Skeletal muscle tissue (tissue), 4 donors: ENCODE measurements around the gene GRM4. TPM values are rescaled to one million over a fixed set of nuclear protein-coding genes. Genes with fewer than 3 reads are reported as not detected.

Source experiments
- H3K27ac ChIP-seq: one replicate; pipeline ENCODE4 v1.7.0; 2013; ENCODE audit warnings: mild to moderate bottlenecking, low read depth, low read length, inconsistent platforms
- H3K27me3 ChIP-seq, 3 donors: one replicate each; pipeline ENCODE4 v1.7.0; 2013; ENCODE audit warnings: low read length in 3 of 3; ENCODE audit not compliant: control insufficient read depth in 3 of 3, insufficient read depth in 3 of 3
- H3K36me3 ChIP-seq, 3 donors: one replicate each; pipeline ENCODE4 v1.7.0; 2013; ENCODE audit warnings: low read length in 3 of 3; ENCODE audit not compliant: control insufficient read depth in 3 of 3, insufficient read depth in 3 of 3
- H3K4me1 ChIP-seq, 3 donors: one replicate each; pipeline ENCODE4 v1.7.0; 2013; ENCODE audit warnings: low read length in 3 of 3, mild to moderate bottlenecking in 3 of 3; ENCODE audit not compliant: control insufficient read depth in 3 of 3, insufficient read depth in 3 of 3
- H3K4me3 ChIP-seq, 3 donors: one replicate each; pipeline ENCODE4 v1.7.0; 2013; ENCODE audit warnings: low read length in 3 of 3
- H3K9ac ChIP-seq, 3 donors: one replicate each; pipeline ENCODE4 v1.7.0; 2013; ENCODE audit warnings: low read length in 3 of 3, mild to moderate bottlenecking in 3 of 3, moderate library complexity in 2 of 3, low read depth in 1 of 3
- H3K9me3 ChIP-seq, 3 donors: one replicate each; pipeline ENCODE4 v1.7.0; 2013; ENCODE audit warnings: low read length in 3 of 3; ENCODE audit not compliant: control insufficient read depth in 3 of 3
- total RNA-seq: library from RNA; depleted of rRNA; stranded (reverse); fragments of >200 nt; gene quantifications from one replicate; pipeline ENCODE4 v1.2.3, GENCODE V29; 2014
- donor health status: Osteomylitis.

Gene GRM4
- total RNA-seq, 1 donor from 2014 or later, result 1.6 TPM

DNA sequence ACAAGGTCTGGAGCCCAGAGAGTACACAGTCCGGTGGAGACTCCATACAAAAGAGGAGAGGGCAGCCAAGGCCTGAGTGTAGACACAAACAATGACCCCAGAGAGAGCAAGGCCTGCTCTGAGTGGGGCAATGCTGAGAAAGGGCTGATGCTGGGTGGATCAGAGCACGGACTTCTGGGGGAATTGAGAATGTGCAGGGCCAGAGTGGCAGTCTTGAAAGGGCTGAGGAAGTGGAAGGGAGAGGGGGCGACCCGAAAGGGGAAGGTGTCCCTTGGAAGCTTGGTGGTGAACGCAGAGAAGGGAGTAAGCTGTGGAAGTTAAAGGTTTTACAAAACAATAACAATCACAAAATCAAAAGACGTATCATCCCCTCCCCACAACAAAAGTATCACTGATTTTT, 12.0 kb upstream of the GRM4 start:
- Histone ChIP-seq H3K27ac (no peak overlapping the region), H3K9ac (no peak overlapping the region), H3K27me3 (peaks cover 21 to 26% (median 25%) of the 10 kb centered on the region in 3 donors), H3K36me3 (no peaks in the 10 kb centered on the region), H3K4me3 (no peak overlapping the region), H3K4me1 (peaks cover 2 to 5% (median 3%) of the 10 kb centered on the region in 3 donors), H3K9me3 (peaks cover 2 to 8% (median 3%) of the 10 kb centered on the region in 3 donors)

DNA sequence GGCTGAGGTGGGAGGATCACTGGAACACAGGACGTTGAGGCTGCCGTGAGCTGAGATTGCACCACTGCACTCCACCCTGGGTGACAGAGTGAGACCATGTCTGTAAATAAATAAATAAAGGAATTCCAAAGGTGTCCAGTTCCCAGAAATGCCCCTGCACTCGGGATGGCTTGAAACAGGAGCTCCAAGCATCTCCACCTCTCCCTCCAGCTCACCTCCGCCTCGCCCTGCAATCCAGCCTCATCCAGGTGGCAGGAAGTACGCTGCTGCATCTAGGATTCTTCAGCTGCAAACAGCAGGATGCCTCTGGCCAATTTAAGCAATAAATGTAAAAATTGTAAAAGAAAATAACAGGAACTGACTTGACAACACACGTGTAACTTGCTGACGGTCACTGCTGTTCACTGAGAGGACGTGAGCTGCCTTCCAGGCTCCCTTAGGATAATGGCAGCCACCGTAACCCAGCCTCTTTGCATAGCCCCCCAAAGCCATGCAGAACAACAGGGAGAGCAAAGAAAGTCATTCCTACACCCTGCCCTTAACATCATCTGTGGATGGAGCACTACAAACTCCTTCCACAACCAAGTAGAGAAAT, 11.4 kb upstream of the GRM4 start:
- Histone ChIP-seq H3K36me3 (no peaks in the 10 kb centered on the region), H3K27me3 (peaks cover 23 to 30% (median 26%) of the 10 kb centered on the region in 3 donors), H3K9me3 (peaks cover 2 to 8% (median 3%) of the 10 kb centered on the region in 3 donors), H3K27ac (no peak overlapping the region), H3K4me1 (peaks cover 2 to 5% (median 3%) of the 10 kb centered on the region in 3 donors), H3K9ac (no peak overlapping the region), H3K4me3 (no peak overlapping the region)

DNA sequence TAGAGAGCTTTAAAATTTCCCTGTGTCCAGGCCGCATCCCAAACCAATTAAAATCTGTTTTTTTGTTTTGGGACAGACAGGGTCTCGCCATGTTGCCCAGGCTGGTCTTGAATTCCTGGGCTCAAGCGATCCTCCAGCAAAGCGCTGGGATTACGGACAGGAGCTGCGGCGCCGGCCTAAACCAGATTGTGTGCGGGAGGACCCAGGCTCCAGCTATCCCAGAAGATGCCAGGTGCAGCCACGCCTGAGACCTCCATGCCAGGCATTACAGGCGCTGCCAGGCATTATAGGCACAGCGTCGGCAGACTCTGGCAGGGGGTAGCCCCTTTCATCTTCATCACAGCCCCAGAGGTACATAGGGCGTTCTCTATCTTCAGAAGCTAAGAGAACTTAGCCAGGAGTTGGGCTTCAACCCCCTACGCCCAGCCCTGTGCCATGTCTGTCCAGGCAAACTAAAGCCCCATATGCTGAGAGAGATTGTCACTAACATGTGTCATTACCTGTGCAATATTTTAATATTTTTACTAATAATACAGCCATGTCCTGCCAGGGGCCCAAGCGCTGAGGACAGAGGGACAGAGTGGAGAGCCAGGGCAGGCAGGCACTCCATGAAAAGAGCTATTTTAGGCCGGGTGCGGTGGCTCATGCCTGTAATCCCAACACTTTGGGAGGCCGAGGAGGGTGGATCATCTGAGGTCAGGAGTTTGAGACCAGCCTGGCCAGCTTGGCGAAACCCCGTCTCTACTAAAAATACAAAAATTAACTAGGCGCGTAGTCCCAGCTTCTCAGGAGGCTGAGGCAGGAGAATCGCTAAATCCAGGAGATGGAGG, 9.8 kb upstream of the GRM4 start:
- H3K9me3 ChIP-seq, result peaks cover 2 to 8% (median 3%) of the 10 kb centered on the region in 3 donors
- H3K27ac ChIP-seq, result no peak overlapping the region
- no peaks in the 10 kb centered on the region for H3K36me3 ChIP-seq
- H3K9ac ChIP-seq, result no peak overlapping the region
- H3K4me1 ChIP-seq, result peaks cover 2 to 5% (median 3%) of the 10 kb centered on the region in 3 donors
- H3K4me3 ChIP-seq, result no peak overlapping the region
- peaks cover 35 to 41% (median 36%) of the 10 kb centered on the region in 3 donors for H3K27me3 ChIP-seq

DNA sequence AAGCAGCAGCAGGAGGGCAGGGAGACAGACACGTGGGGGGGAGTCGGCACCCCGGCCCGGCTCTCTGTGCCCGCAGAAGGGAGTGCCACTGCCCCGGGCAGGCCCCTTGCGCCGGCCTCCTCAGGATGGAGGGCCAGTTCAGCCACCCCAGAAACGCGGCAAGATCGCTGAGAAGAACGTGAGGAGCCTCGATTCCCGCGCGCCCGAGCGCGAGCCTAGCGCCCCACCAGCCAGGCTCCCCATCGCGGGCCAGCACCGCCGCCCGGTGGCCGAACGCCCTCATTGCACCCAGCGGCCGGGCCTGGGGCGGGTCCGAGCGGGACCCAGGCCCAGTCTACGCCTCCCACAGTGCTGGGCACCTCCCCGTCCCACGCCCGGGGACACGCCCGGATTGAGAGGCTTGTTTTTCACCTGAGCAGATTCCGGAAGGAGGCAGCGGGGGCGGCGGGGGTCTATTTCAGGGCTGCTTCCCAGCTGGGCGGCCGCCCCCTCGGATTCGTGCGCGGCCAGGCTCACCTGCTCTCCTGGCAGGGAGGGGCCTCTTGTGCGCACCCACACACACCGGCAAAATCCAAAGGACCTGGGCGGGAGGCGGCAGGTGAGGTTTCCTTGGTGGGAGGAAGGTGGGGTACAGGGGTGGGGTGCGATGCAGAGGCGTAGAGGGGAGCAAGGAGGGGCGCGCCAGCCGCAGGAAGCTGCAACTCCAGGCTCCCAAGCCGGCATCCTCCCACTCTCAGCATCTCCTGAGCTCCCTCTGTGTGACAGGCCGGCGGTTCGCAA, 9.0 kb upstream of the GRM4 start:
- Histone ChIP-seq H3K4me1 (peaks cover 2 to 5% (median 3%) of the 10 kb centered on the region in 3 donors), H3K27me3 (peaks cover 39 to 41% (median 41%) of the 10 kb centered on the region in 3 donors), H3K27ac (no peak overlapping the region), H3K9me3 (peaks cover under 1 to 7% (median 3%) of the 10 kb centered on the region in 3 donors), H3K9ac (peak overlapping the region in 1 of 3 donors; percentile 14), H3K4me3 (peak overlapping the region in 1 of 3 donors; percentile 43), H3K36me3 (no peaks in the 10 kb centered on the region)

DNA sequence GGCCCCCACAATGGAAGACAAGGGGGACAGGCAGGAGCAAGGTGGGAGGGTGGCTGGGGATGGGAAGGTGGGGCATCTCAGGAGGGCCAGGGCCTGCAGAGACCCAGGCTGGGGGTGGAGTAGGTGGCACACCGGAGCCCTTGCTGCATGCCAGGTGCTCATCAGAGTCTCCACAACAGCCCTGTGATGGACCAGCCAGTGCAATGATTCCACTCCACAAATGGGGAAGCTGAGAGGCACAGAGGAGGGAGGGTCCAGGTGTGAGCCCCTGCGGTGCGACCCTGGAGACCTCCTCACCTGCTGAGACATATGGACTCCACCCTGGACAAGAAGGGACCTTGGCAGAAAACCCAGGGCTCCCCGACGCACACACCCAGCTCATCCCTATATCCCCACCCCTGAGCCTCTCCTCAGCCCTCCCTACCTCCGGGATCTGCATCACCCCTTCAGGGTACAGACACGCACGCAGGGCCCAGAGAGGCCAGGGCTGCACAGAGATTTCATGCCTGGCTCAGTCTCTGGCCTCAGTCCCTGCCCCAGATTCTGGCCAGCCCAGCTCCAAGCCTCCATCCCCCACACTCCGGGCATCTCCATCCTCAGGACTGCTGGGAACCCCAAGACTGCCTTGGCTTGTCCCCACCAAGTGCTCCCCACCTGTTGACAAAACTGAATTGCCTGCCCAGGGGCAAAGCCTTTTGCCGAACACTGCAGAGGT, 7.1 kb upstream of the GRM4 start:
- H3K9ac ChIP-seq, result no peak overlapping the region
- H3K9me3 ChIP-seq, result no peaks in the 10 kb centered on the region
- peaks cover 39 to 41% (median 41%) of the 10 kb centered on the region in 3 donors for H3K27me3 ChIP-seq
- no peak overlapping the region for H3K27ac ChIP-seq
- peaks cover 7 to 14% (median 10%) of the 10 kb centered on the region in 3 donors for H3K4me1 ChIP-seq
- no peaks in the 10 kb centered on the region for H3K36me3 ChIP-seq
- H3K4me3 ChIP-seq, result no peak overlapping the region

DNA sequence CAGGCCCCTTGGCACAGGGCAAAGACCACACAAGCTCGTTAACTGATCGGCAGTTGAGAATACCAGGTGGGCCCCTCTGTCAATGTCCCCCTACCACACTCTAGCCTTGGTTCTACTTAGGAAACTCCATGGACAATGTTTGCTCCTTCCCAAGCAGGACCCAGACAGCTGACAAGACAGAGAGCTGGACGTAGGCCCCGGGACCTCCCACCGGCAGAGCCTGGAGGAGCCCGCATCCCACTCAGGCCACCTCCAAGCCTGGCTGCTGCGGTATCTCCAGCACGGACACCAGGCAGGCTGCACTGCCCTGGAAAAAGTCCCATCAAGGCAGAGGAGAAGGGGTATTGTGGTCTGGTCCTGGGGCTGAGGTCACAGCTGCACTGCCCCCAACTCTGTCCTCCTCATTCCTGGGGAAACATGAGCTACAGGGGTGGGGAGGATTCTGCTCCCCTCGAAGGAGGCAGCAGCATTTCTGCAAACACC, 6.2 kb upstream of the GRM4 start:
- H3K27me3 ChIP-seq, result peaks cover 39 to 41% (median 41%) of the 10 kb centered on the region in 3 donors
- no peaks in the 10 kb centered on the region for H3K36me3 ChIP-seq
- H3K9me3 ChIP-seq, result no peaks in the 10 kb centered on the region
- no peak overlapping the region for H3K27ac ChIP-seq
- H3K9ac ChIP-seq, result no peak overlapping the region
- no peak overlapping the region for H3K4me3 ChIP-seq
- H3K4me1 ChIP-seq, result peaks cover 8 to 21% (median 14%) of the 10 kb centered on the region in 3 donors

DNA sequence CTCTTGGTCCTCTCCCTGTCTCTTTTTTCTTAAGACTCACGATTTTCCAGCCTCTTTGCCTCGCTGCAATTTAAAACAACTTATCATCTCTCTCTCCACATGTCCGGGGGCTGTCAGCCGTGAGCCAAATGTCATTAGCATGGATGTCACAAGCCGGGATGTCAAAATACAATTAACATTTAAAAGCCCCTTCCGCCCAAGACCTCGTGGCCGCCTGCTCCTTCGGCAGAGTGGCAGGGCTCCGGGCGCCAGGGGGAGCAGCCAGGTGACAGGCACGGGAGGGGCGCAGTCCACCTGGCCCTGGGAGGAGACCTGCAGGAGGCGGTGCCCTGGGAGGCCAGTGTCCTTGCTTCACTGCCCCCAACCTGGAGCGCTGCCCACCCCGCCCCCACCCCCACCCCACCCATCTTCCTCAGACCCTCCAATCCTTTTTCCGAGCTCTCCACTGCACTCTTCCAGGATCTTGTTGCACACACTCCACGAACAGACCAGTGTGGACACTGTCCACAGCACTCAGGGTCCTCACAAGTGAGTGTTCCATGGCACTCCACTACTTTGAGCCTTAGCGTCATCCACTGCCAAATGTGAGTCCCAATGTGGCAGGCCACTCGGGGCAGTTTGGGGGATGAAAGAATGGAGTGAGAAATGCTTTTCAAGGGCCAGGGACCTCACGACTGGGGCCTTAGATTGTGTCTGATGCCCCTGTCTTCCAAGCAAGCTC, 5.6 kb upstream of the GRM4 start:
- Histone ChIP-seq H3K36me3 (no peaks in the 10 kb centered on the region), H3K4me1 (peaks cover 8 to 21% (median 14%) of the 10 kb centered on the region in 3 donors), H3K4me3 (no peak overlapping the region), H3K27ac (no peak overlapping the region), H3K27me3 (peaks cover 39 to 44% (median 41%) of the 10 kb centered on the region in 3 donors), H3K9me3 (no peaks in the 10 kb centered on the region), H3K9ac (no peak overlapping the region)

DNA sequence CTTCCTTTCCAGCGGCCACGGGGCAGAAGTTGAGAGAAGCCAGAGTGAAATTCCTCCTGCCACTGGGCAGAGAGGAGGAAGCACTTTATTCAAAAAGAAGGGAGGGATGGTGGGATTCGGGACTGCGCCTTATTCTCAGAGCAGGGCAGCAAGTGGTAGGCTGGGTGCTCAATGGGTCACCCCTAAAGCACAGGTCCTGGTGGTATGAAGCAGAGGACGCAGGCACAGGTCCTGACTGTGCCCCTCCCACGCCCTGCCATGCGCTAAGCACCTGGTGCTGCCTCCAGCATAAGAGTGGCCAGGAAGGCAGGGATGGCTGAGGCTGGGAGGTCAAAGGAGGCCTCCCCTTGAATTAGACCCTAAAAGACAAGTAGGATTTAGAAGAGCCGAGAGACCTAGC, 4.9 kb upstream of the GRM4 start:
- H3K36me3 ChIP-seq, result no peaks in the 10 kb centered on the region

More for the DNA sequence above, 4.9 kb upstream of the GRM4 start:
- H3K27ac ChIP-seq, result no peak overlapping the region
- H3K4me3 ChIP-seq, result no peak overlapping the region
- no peaks in the 10 kb centered on the region for H3K9me3 ChIP-seq
- peaks cover 8 to 24% (median 18%) of the 10 kb centered on the region in 3 donors for H3K4me1 ChIP-seq
- peaks cover 39 to 50% (median 44%) of the 10 kb centered on the region in 3 donors for H3K27me3 ChIP-seq
- no peak overlapping the region for H3K9ac ChIP-seq
